Measurements from ENCODE around the gene KRTAP5-10.
"Not testable (repeated sequence)": the region's sequence is repeated elsewhere in the genome, so short reads cannot be mapped to it uniquely, and the experiment has no call there.

KRTAP5-10 gene

DNA sequence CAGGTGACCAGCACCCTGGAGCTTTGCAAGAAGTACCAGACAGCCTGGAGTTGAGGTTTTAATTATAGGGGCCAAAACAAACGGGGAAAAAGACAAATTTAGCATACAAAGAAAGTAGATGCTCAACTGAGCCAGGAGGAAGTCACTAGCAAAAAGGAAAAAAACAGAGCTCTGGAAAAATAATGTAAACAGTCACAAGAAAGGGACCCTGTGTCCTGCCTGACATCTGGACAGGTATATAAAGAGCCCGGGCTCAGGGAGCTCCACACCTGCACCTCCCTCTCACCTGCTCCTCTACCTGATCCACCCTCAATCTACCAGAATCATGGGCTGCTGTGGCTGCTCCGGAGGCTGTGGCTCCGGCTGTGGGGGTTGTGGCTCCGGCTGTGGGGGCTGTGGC is at the start of gene KRTAP5-10:
Gene KRTAP5-10 (plus strand): TSS at position 301 of the 400 bp plus-strand sequence. CDS start 25 bp downstream, at position 326.
- no peak for DNase-seq (ENCODE audit: low read depth)

- DNase-seq (ENCODE audit: low read depth), result no peak
Observed at GRCh38 chr11:71518506-71519471, 46.6 kb upstream of the KRTAP5-10 start.

GRCh38 chr11:71519546-71519945 is 45.8 kb upstream of the KRTAP5-10 start:
- no peak for DNase-seq (ENCODE audit: low read depth)

GRCh38 chr11:71525188-71525937 is 40.0 kb upstream of the KRTAP5-10 start:
- no peak for DNase-seq (ENCODE audit: low read depth)

- DNase-seq (ENCODE audit: low read depth), result no peak
Observed at GRCh38 chr11:71525938-71526495, 39.3 kb upstream of the KRTAP5-10 start.

- DNase-seq (ENCODE audit: low read depth), result not testable (repeated sequence)
Observed at GRCh38 chr11:71526796-71527575, 38.4 kb upstream of the KRTAP5-10 start, which contains the start of gene KRTAP5-7. Gene KRTAP5-7 (plus strand): TSS chr11:71527267. CDS start chr11:71527301, 34 bp downstream.

- no peak for DNase-seq (ENCODE audit: low read depth)
Observed at GRCh38 chr11:71527576-71528210, 37.7 kb upstream of the KRTAP5-10 start.

GRCh38 chr11:71530602-71531001 is 34.8 kb upstream of the KRTAP5-10 start:
- DNase-seq (ENCODE audit: low read depth), result no peak

DNA sequence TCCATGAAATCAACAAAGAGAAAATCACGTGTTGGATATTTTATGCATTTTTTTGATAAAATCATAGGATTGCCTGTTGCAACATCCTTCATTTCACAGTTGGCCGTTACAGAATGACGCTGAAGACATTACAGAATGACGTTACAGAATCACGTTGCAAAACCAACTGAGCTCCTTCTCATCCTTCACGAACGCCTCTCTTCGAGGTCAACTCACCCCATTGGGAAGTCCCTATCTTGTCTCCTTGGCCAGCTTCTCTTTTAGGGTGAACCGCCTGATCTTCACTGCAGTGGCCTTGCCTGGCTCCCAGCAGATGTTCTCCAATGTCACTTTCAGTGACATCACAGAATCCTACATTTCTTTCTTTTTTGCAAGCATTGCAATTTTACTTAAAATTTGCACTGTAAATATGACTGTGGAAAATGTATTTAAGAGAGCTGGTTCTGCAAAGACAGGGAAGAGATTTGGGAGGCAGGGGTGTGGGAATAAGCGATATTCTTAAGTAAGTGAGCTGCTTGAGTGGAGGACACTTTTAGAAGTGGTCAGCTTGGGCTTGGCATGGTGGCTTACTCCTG is 33.2 kb upstream of the KRTAP5-10 start:
- DNase-seq (ENCODE audit: low read depth), result no peak

GRCh38 chr11:71534711-71535608 is 30.4 kb upstream of the KRTAP5-10 start:
- DNase-seq (ENCODE audit: low read depth), result not testable (repeated sequence)

DNA sequence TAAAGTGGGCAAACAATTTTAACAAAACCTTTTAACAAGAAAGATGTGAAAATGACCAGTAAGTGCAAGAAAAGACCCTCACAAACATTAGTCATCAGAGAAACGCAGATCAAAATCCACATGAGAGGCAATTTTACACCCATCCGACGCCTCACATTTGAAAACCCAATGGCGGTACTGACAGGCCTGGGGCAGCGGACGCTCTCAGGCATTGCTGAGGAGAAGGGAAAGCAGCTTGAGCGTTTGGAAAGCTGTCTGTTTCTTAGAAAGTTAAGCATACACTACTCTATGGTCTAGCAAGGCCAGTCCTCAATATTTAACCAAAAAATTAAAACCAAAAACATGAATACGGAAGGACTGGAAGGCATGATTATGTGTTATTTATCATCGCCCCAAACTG is 29.5 kb upstream of the KRTAP5-10 start:
- no peak for DNase-seq (ENCODE audit: low read depth)

DNA sequence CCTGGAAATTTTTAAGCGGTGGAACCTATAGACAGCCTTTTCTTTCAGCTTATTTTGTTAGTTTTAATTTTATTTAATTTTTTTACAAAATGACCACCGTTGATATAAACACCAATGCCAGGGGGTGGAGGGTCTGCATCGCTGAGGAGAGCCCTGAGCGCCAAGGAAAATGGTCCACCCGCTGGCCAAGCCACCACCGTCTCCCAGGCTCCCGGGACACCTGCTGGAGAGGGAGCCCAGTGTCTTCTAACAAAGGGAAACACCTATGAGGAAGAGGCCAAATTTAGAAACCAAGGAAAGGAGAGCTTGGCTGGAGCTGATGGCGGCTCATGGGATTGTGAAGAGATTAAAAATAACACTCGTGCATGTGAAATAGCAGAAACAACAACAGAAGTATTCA is 27.8 kb upstream of the KRTAP5-10 start:
- DNase-seq (ENCODE audit: low read depth), result no peak

DNA sequence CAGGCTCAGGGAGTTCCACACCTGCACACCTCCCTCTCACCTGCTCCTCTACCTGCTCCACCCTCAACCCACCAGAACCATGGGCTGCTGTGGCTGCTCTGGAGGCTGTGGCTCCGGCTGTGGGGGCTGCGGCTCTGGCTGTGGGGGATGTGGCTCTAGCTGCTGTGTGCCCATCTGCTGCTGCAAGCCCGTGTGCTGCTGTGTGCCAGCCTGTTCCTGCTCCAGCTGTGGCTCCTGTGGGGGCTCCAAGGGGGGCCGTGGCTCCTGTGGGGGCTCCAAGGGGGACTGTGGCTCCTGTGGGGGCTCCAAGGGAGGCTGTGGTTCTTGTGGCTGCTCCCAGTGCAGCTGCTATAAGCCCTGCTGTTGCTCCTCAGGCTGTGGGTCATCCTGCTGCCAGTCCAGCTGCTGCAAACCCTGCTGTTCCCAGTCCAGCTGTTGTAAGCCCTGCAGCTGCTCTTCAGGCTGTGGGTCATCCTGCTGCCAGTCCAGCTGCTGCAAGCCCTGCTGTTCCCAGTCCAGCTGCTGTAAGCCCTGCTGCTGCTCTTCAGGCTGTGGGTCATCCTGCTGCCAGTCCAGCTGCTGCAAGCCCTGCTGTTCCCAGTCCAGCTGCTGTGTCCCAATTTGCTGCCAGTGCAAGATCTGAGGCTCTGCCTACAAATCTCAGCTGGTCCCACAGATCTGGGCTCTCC is 27.2 kb upstream of the KRTAP5-10 start, which contains the start of gene KRTAP5-8:
Gene KRTAP5-8 (plus strand): TSS at position 49 of the 689 bp plus-strand sequence. CDS start 31 bp downstream, at position 80.
- not testable (repeated sequence) for DNase-seq (ENCODE audit: low read depth)

DNA sequence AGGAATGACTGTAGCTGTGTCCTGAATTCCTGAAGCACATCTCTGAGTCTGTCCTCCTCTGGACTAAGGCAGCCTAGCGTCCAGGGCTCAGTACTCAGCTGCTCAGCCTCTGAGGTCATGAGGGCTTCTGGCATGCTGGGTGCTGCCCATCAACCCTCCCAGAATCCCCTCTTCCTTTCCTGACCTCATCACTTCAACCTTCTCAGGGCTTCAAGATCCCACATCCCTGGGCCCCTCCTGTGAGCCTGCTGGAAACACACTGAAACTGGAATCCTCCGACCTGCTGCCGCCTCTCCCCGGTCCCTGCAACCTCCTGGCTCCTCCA is 26.7 kb upstream of the KRTAP5-10 start:
- no peak for DNase-seq (ENCODE audit: low read depth)

DNA sequence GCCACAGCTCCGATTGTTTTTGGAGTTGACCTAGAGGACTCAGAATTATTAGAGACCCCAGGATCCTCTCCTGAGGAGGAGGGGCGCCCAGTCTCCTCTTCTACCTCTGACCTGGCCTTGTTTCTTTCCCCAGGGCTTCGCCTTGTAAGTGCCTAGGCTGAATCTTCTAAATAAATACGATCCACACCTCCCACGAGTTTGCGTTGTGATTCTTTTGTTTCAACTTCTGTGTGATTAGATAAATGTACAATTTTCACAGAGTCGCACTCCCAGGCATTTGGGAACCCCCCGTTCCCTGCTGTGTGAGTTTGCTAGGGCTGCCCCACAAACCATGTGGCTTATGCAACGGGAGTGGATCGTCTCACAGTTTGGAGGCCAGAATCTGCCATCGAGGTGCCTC is 26.3 kb upstream of the KRTAP5-10 start:
- DNase-seq (ENCODE audit: low read depth), result no peak

- not testable (repeated sequence) for DNase-seq (ENCODE audit: low read depth)
Observed at GRCh38 chr11:71539971-71540370, 25.4 kb upstream of the KRTAP5-10 start.

- DNase-seq (ENCODE audit: low read depth), result not testable (repeated sequence)
Observed at GRCh38 chr11:71540521-71541304, 24.6 kb upstream of the KRTAP5-10 start.

- no peak for DNase-seq (ENCODE audit: low read depth)
Observed at GRCh38 chr11:71542382-71542781, 23.0 kb upstream of the KRTAP5-10 start.
